ENCODE results near the gene CPNE4.
"Not testable (repeated sequence)": the region's sequence is repeated elsewhere in the genome, so short reads cannot be mapped to it uniquely, and the experiment has no call there.

Gene CPNE4

DNA sequence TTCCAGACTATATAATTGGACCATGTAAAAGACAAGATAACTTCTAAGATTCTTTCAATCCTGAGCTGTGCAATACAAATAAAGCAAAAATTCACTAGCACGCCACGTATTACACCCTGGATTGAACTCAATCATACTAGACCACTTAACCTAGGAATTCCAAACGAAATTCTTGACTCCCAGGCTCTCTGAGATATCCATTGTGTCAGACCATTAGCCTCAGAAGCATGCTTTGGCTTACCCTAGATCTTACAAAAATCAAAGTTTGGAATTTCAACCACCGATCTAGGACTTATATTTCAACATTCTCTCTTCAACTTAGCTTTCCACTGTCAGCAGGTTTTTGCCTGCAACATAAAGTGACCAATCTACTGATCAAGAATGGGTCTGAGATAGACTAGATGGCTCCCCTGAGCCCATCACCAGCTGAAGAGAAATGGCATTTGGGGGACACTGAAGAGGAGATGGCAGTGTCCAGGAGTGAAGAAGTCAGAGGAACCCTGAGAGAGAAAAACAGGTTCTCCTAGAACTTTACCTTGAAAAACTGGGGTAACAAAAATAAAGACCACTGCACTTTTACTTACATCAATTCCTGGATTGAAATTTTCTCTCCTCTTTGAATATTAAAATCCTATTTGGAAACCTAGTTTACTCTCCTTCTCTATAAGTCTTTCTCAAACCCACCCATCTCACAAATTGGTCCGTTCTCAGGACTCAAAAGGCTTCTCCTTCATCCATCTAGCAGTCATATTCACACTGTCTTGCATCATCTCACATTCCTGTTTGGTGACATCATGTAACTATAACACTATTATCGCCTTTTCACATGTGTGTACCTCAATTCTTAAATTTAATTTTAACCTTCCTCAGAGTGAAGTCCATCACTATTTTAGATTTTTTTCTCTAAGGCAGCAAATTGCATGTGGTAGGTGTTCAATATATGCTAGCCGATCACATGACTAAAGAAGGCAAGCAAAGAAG is 18.5 kb downstream of the CPNE4 start:
- peak; percentile 27 for DNase-seq

DNA sequence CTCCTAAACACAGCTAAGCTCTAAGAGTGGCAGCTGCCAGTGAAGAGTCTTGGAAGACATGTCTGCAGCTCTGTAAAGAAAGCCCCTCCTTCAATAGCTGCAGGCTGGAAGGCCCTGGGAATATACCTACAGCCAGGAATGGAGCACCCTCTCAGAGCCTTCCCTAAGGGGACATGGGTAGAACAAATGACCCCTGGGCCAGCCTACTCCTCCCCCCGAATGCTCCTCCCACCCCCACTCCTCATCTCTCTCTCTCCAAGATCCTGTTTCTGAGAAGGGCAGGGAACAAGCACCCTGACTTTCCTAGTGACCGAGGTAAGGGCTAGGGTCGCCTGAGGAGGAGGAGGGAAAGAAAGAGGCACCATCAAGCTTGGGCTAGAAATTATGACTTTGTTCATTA is 20.7 kb downstream of the CPNE4 start:
- DNase-seq: no peak

DNA sequence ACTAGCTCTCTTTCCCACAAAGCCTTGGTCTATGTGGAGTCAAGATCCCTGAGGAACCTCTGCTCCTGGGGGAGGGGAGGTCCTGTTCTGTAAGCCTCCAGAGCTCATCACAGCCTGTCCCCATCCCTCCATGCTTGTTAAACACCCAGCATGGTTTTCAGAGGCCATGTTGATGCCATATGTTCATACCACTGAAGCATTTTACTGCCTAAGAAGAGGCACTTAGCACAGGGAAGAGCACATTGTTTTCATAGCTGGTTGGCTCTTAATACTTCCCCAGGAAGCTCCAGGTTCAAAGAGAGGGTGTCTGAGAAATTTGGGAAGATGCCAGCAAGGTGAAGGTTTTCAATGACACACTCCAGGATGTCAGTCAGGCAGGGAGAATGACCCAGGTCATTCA is 25.6 kb downstream of the CPNE4 start:
- DNase-seq: peak; percentile 60

DNA sequence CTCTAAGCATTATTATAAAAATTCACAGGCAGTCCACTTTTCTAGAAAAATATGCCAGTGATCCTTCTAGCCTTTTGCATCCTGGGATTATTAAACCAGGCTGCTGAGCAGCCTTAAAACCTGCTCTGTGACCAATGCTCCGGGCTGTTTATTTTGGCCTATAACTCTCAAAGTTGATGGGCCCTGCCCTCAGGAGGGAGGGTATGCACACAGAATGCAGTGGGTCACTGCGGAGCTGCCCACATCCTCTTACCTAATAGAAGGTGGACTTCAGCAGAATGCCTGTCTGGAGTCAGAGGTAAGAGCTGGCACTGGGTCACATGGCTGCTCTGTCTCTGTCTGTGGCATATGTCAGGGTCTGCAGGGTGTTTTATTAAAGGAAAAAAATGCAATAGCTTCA is 26.0 kb downstream of the CPNE4 start:
- no peak for DNase-seq

DNA sequence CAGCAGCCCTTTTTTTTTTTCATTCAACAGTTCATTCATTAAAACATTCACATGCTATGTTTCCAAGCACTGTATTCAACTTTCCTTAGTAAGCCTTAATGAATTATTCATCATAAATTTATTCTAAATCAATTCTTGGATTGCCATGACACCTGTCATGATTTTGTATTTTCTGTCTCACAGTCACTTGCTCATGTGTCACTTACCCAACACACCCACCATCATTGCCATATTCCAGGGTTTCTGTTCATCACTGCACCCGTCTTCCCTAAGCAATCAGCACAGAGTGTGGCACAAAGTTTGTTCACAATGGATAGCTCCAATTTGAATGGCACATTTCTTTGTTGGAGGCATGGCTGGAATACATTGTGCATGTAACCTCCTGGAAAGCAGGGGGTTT is 27.2 kb downstream of the CPNE4 start:
- DNase-seq: no peak

DNA sequence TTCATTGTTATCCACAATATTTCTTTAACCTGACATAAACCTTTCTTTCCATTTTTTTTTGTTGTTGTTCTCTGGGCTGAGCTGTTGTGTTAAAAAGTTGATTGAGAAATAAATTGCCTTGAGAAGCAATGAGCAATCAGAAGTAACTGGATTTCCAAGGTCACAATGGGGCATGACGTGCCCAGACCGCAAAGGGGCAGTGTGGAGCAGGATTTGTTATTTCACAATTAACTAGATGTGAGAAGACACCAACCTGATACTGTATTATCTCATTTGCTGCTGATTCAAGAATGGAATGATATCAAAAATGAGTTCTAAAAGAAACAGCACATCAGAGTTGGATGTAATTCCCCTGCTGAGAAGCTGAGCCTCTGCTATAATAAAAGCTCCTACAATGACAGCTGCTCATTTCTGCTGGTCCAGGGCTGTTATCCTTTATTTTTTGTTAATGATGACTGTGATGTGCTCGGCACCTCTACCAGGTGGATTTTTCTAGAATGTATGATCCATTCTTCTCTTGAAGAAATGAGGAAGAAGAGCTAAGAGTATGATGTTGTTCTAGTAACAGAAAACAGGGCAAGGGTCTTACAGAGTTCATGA is 28.1 kb downstream of the CPNE4 start:
- peak; percentile 27 for DNase-seq

DNA sequence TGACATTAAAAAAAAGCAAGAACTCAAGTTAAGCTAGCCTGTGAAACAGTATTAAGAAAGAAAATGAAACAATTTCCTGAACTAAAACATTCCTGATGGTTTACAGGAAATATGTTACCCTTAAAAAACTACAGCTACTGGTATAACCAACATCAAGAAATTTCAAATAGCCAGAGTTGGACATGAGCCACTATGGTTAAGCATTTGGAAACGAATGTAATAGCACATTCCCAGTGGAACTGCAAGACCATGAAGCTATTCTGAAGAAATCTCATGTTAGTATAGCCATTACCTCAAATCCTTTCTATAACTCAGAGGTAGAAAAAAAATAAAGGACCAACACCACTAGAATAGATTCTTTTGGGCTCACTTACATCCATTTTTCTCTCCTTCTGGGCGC is 30.2 kb downstream of the CPNE4 start:
- DNase-seq: peak; percentile 94

DNA sequence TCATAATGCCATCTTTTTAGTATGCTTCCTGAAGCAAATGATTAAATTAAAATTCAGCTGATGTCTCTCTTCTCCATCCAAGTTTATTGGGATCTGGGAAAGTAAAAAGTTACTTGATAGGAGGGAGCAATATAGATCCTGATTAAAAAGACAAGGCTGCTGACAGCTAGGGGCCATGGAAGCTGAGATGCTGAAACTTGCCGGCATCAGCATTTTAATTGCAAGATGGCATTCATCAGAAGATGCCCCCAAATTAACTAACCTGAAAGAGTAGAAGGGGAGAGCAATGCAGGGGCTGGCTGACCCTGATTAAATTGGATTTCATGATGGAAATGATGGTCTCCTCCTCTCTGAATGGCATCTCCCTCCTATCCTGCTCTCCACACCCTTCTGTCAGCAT is 31.1 kb downstream of the CPNE4 start:
- DNase-seq: no peak

DNA sequence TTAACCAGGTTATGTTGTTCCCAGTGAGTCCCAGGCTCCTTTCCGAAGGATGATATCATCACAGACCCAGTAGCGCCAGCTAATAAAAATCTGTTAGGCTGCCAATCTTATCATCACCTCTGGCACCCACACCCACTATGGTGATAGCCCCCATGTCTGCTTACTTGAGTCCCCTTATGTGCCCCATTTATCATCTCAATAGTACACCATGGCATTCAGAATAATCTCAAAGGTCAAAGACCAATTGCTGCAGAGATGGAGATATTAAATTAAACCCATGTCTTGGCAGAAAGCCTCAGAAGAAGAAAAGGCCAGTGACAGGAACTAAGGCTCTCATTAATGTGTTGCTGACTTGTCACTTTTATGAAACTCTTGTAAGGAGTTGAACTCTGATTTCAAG is 32.8 kb downstream of the CPNE4 start:
- no peak for DNase-seq

DNA sequence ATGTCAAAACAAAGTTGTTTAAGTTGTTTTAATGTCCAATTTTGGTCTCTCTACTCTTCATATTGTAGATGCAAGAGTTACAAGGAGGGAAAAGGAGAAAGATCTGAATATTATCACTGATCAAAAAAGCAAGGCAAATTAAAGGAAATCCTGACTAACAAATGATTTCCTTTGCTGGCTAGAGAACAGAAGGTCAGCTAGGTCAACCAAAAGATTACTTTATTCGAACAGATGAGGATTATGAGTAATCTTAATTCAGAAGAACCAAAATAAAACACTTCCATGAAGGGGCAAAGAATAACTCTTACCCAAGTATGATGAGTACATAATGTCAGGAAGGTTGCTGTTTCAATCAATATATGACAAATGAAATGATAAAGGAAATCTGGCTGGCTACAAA is 33.8 kb downstream of the CPNE4 start:
- DNase-seq: no peak

DNA sequence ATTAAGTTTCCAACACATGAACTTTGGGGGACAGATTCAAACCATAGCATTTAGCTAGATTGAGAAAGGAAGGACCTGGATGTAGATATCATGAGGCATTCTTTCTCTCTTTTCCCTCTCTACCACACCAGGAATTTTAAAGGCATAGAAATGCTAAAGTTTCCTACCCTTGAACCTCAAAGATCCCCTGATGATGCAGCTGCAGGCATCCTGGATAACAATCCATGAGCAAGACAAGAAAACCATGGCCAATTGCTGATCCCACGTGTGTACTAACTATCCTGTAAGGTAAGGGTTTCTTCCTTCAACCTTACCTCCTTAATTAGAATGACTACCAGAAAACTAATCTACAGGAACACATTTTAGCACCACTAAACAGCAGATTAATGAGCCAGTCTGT is 36.8 kb downstream of the CPNE4 start:
- no peak for DNase-seq

DNA sequence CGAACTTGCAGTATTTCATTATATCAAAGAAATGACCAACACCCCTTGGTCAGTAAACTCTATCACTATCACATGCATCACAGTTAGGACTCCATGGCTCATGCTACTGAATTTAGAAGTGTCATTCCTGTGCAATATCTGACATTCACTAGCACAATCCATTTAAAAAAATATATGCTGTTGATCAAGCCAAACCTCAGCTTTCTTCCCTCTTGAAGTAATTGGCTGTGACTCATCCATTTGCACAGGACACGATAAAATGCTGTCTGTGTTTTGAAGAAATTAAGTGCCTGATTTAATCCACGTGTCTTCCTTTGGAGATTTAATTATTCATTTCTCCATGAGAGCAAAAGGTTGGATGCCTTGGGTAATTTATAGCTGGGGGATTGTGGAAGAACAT is 38.9 kb downstream of the CPNE4 start:
- DNase-seq: peak; percentile 48

DNA sequence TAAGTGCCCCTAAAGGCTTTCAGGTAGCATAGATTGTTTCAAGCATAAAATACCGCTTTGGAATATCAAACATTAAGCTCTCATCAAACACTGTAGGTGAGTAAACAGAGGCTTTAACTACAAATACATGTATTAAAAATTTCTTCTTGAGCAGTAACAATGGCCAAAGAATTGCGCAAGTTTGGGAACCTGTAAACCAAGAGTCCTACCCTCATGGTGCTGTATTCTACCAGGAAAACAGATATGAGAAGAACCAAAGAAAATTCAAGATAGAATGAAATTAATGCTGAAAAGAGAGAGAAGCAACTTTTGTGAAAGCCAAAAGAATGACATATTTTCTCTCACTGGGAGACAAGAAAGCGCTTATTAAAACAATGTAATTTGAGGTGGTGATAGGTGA is 45.5 kb downstream of the CPNE4 start:
- DNase-seq: no peak

DNA sequence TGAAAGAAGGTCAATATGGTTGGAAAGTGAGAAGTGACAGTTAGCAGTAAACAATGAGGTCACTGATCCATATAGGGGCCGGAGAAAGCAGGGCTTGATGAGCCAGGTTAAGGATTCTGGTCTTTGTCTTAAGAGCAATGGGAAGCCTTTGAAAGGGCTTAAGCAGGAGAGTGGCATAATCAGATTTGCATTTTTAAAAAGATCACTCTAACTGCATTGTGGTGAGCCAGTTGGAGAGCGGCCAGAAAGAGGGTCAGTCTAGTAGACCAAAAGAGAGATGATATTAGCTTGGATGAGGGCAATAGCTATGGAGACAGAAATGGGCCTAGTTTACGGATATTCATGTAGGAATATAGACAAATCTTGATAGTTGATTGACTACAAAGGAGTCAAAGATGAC is 46.6 kb downstream of the CPNE4 start:
- no peak for DNase-seq

DNA sequence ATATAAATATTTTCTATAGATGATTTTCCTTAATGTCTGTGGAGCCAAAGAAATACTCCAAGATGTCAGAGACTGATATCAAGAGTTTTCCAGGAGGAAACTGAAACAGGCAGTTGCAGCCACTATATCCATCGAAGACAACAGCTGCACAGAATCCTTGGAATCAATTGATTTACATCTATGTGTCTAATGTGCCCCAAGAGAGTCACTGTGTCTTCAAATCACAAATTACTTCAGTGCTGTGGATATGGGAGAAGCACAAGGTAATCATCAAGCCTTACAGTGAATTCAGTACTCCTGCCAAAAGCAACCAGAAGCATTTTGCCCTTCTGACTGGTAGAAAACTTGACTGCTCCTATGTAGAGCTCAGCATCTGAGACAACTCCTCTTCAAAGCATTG is 51.1 kb downstream of the CPNE4 start:
- DNase-seq: no peak

DNA sequence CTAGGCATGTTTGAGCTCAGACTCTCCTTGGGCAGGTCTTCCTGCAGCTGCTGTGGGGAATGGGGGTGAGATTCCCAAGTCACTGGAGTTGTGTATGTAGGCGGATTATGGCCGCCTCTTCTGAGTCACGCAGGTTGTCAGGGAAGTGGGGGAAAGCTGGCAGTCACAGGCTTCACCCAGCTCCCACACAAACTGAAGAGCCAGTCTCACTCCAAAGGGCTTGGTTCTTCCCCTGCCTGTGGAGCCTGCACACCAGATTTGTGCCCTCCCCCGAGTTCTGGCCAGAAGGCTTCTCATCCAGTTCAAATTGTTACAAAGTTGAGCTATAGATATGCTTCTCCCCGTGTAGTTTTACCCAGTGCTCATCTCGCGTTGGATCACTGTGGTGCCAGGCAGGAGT is 53.5 kb downstream of the CPNE4 start:
- DNase-seq: no peak

DNA sequence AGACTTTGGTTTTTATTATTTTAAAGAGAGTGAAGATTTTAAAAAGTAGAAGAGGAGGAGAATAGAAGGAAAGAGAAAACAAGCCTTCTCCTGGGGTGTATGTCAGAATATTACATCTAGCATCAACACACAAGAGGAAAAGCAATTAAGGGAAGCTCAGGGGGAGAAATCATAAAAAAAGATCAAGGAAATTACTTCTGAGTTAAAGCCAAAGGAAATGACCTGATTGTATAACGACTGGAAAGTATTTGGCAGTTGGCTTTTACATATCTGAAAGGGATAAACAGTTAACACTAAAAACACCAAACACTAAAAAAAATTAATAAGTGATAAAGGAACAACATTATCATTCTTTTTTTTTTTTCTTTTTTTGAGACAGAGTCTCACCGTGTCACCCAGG is 58.4 kb downstream of the CPNE4 start:
- DNase-seq: no peak

DNA sequence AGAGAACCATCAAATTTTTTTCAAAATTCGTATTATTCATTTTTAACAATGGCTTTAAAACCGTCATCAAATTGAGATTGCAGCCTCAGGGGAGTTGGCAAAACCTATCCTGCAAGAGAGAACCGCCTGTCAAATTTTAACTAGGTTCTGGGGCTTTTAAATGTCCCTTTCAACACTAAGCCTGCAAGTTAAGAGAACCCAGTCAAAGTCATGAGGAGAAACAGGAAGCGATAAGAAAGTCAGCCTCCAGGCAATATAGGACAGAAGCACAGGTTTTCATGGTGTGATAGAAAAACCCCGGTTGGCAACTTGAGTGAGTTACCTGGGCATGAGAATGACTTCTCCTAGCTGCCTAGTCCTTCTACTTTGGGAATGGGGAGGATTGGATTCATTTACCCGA is 59.8 kb downstream of the CPNE4 start:
- DNase-seq: no peak

DNA sequence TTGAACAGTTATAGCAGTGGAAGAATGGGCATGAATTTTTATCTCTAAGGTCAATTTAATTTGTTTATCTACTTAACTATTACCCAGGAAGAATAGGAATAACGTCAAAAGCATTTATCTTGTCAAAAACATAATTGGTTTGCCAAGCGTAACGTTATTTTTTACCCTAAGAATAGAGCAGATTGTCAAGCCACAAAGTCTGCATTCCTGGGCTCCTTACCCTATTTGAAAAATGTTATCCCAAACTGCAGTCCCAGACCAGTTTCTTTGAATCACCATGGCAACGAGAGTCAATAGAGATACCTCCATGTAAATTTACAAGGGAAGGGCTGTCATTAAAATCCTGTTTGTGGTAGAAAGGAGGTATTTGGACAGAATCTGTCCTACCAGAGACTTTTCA is 61.1 kb downstream of the CPNE4 start:
- peak; percentile 43 for DNase-seq

DNA sequence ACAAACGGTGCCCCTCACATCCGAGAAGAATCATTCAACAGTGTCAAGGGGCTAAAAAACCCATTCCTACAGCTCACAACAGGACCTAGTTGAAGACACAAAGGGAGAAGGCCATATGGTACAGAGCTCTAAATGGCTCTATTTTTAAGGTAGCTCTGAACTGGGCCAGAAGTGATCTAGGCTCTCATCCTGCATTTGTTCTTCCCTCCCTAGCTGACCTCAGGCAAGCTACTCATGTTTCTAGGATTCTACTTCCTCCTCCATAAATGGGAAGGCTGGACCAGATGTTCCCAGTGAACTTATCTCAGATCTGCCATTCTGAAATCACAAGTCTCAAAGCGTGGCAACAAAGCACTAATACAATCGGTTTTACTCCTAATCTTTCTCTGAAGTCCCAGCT is 62.3 kb downstream of the CPNE4 start:
- DNase-seq: no peak

DNA sequence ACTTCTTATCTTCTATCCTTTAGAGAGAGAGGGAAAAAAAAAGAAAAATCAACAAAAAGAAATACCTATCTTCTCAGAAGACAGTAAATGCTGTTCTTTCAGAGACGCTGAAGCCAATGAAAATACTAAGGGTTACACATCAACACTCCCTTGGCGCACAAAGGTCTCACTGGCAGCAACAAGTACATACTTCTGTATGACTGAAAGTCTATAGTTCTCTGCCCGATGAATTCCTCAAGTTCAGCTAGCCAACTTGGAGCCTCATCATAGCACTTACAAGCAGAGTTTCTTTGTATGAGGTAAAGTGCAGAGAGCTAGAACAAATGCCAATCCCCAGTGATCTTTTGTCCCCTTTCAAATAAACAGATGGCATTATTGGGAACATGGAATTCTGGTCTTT is 62.7 kb downstream of the CPNE4 start:
- no peak for DNase-seq

DNA sequence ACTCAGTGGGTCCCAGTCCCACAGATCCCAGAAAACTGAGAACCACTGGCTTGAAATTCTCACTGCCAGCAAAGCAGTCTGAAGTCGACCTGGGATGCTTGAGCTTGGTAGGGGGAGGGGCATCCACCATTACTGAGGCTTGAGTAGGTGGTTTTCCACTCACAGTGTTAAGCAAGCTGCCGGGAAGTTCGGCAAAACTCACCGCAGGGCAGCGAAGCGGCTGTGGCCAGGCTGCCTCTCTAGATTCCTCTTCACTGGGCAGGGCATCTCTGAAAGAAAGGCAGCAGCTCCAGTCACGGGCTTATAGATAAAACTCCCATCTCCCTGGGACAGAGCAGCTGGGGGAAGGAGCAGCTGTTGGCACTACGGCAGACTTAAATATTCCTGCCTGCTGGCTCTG is 71.4 kb downstream of the CPNE4 start:
- DNase-seq: not testable (repeated sequence)

DNA sequence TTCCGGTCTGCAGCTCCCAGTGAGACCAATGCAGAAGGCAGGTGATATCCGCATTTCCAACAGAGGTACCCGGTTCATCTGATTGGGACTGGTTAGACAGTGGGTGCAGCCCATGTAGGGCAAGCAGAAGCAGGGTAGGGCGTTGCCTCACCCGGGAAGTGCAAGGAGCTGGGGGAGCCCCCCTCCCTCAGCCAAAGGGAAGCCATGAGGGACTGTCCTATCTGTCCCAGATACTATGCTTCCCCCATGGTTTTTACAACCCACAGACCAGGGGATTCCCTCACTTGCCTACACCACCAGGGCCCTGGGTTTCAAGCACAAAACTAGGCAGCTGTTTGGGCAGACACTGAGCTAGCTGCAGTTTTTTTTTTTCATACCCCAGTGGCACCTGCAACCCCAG is 71.8 kb downstream of the CPNE4 start:
- DNase-seq: no peak

DNA sequence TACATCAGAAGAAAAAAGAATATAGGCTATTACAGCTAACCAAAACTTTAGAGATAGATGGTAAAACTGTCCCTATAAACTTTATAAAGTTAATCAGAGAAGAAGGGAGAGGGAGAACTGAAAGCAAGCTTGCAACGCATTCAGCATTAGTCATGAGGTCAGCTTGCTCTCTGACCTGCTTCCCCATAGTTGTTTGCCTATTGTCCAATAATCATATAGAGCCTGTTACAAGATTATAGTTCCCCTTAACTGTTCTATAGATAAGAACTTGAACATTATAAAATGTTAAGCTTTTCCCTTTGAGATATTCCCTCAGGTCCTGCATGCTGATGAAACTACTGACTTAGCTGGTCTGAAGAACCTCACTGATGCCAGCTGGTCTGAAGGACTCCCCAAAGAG is 74.5 kb downstream of the CPNE4 start:
- peak; percentile 6 for DNase-seq

DNA sequence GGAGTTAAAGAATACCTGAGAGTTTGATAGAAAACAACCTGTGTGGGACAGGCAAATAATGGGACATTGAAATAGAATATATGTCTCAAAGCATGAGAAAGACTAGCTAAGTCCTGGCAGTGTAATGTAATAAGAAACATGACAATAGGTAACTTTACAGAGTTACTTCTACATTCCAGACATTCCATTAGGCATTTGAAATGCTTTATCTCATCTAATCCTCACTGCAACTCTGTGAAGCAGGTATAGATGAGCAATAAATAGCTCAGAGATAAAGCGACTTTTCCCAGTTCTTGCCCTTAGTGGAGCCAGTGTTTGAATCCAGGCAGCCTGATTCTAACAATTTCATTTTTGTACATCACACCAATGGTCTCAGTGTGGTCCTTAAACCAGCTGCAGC is 76.8 kb downstream of the CPNE4 start:
- no peak for DNase-seq

All from fibroblast of upper back skin (primary cell).